HepG2 (cell line): ENCODE data around the gene CCNJL. TPM values are rescaled to one million over a fixed set of nuclear protein-coding genes. Genes with fewer than 3 reads are reported as not detected.

Experiments used
- ATAC-seq: fragments of 200-7000 bp; cut with Tn5 transposase; 3 replicates; pipeline ENCODE4 v1.9.1; 2020; ENCODE audit warnings: mild to moderate bottlenecking, moderate library complexity
- BruUV-seq: library from RNA; stranded (reverse); fragments of 400-500 nt; replicated peaks from 2 replicates; lab custom pipeline; 2021; lab: Mats Ljungman, UMichigan
- CTCF ChIA-PET: fragments of 300-600 bp; formaldehyde crosslinking; extraction: SDS; loops from one replicate; lab custom pipeline; 2021; ENCODE audit warnings: low total read pairs, inconsistent platforms, low intra/inter-chr PET ratio; lab: Yijun Ruan, JAX
- POLR2A ChIA-PET: fragments of 350-600 bp; sonication (Branson Sonifier 250); formaldehyde crosslinking; loops from one replicate; lab custom pipeline; 2020; ENCODE audit warnings: antibody characterized with exemption, inconsistent platforms; lab: Yijun Ruan, JAX
- DNase-seq: peaks from one replicate; pipeline ENCODE4 v3.0.0-alpha.2; 2015; ENCODE audit warnings: low spot score
- FAIRE-seq: peaks from 3 replicates; lab custom pipeline; 2011; peaks lifted over from hg19 to GRCh38; lab: Jason Lieb, UNC
- H2AFZ ChIP-seq: one replicate; pipeline ENCODE4 v1.6.1; 2011; ENCODE audit warnings: low read length, inconsistent platforms
- H3K27ac ChIP-seq: fragments of 300-600 bp; 3 replicates; pipeline ENCODE4 v1.8.0; 2011; ENCODE audit warnings: mixed run types, mild to moderate bottlenecking, mixed read lengths, low read length, inconsistent platforms; ENCODE audit not compliant: insufficient read depth; ENCODE audit errors: extremely low read length
- H3K27me3 ChIP-seq, 2 experiments: fragments of 200-600 bp in 1 of 2; 2 replicates in 1 of 2; 3 replicates in 1 of 2; pipeline versions ENCODE4 v1.6.0 to v1.8.0; 2011; ENCODE audit warnings: low read length in 2 of 2, mild to moderate bottlenecking in 2 of 2, moderate library complexity in 2 of 2, inconsistent platforms in 1 of 2; ENCODE audit not compliant: insufficient read depth in 2 of 2, control insufficient read depth in 1 of 2
- H3K36me3 ChIP-seq, 2 experiments: fragments of 200-600 bp in 1 of 2; replicated peaks in 1 of 2; 2 replicates in 1 of 2; 3 replicates in 1 of 2; pipeline versions ENCODE4 v1.5.1 to v1.8.0; 2011; ENCODE audit warnings: low read length in 2 of 2, inconsistent platforms in 1 of 2; ENCODE audit not compliant: insufficient read depth in 2 of 2, control insufficient read depth in 1 of 2
- H3K4me1 ChIP-seq: 2 replicates; pipeline ENCODE4 v1.5.1; 2012; ENCODE audit warnings: low read length, inconsistent platforms; ENCODE audit not compliant: insufficient read depth
- H3K4me2 ChIP-seq: 2 replicates; pipeline ENCODE4 v1.6.0; 2011; ENCODE audit warnings: low read depth, low read length, inconsistent platforms
- H3K4me3 ChIP-seq, 3 experiments: fragments of 200-600 bp in 1 of 3; sonication (generic), shearing (Covaris generic) in 1 of 3; replicated peaks in 1 of 3; 2 replicates each; pipeline ENCODE4 v1.5.1; 2011 to 2016; ENCODE audit warnings: low read length in 3 of 3, inconsistent platforms in 2 of 3, low read depth in 2 of 3, mild to moderate bottlenecking in 2 of 3, control low read depth in 1 of 3, mixed read lengths in 1 of 3; ENCODE audit not compliant: insufficient read depth in 1 of 3
- H3K79me2 ChIP-seq: one replicate; pipeline ENCODE4 v1.6.1; 2011; ENCODE audit warnings: low read length, inconsistent platforms; ENCODE audit not compliant: insufficient read depth
- H3K9ac ChIP-seq: 2 replicates; pipeline ENCODE4 v1.6.0; 2011; ENCODE audit warnings: mild to moderate bottlenecking, low read depth, low read length, inconsistent platforms; ENCODE audit not compliant: insufficient read depth
- H3K9me3 ChIP-seq: 2 replicates; pipeline ENCODE4 v1.5.1; 2012; ENCODE audit warnings: mild to moderate bottlenecking, low read length
- H4K20me1 ChIP-seq: 2 replicates; pipeline ENCODE4 v1.6.0; 2011; ENCODE audit warnings: inconsistent platforms, mild to moderate bottlenecking, low read length, moderate library complexity; ENCODE audit not compliant: insufficient read depth
- ADNP ChIP-seq: sonication (generic); formaldehyde crosslinking; IDR thresholded peaks from 2 replicates; pipeline ENCODE4 v1.4.0; 2020; ENCODE audit warnings: missing genetic modification reagents
- CERS6 ChIP-seq: sonication (generic); formaldehyde crosslinking; IDR thresholded peaks from 2 replicates; pipeline ENCODE4 v1.5.0; 2020; ENCODE audit warnings: missing genetic modification reagents
- DNMT3B ChIP-seq: conservative IDR thresholded peaks from 2 replicates; pipeline ENCODE4 v1.6.1; 2016; ENCODE audit warnings: missing biosample characterization, control low read depth
- EEA1 ChIP-seq: sonication (generic); formaldehyde crosslinking; IDR thresholded peaks from 2 replicates; pipeline ENCODE4 v1.5.1; 2020; ENCODE audit warnings: mild to moderate bottlenecking, missing genetic modification reagents, borderline replicate concordance
- KDM6A ChIP-seq: IDR thresholded peaks from 2 replicates; pipeline ENCODE4 v1.6.1; 2016; ENCODE audit warnings: low read depth
- NFAT5 ChIP-seq: sonication (generic); formaldehyde crosslinking; IDR thresholded peaks from 2 replicates; pipeline ENCODE4 v1.4.0; 2020; ENCODE audit warnings: missing genetic modification reagents
- PAWR ChIP-seq: sonication (generic); formaldehyde crosslinking; IDR thresholded peaks from 2 replicates; pipeline ENCODE4 v1.4.0; 2020; ENCODE audit warnings: missing genetic modification reagents, mild to moderate bottlenecking, borderline replicate concordance
- PITX1 ChIP-seq: sonication (generic); formaldehyde crosslinking; IDR thresholded peaks from 2 replicates; pipeline ENCODE4 v1.5.1; 2020; ENCODE audit warnings: mild to moderate bottlenecking, missing genetic modification reagents
- TCF7 ChIP-seq: sonication (generic); IDR thresholded peaks from 2 replicates; pipeline ENCODE4 v1.6.1; 2016; ENCODE audit warnings: antibody characterized with exemption, low read depth
- ZBTB44 ChIP-seq: sonication (generic); formaldehyde crosslinking; IDR thresholded peaks from 2 replicates; pipeline ENCODE4 v1.4.0; 2020; ENCODE audit warnings: missing genetic modification reagents
- ZFY ChIP-seq: sonication (generic); formaldehyde crosslinking; IDR thresholded peaks from 2 replicates; pipeline ENCODE4 v1.4.0; 2020; ENCODE audit warnings: missing genetic modification reagents
- ZNF512 ChIP-seq: sonication (generic); formaldehyde crosslinking; IDR thresholded peaks from 2 replicates; pipeline ENCODE4 v1.4.0; 2020; ENCODE audit warnings: mild to moderate bottlenecking, missing genetic modification reagents
- ZNF562 ChIP-seq: sonication (generic); formaldehyde crosslinking; IDR thresholded peaks from 2 replicates; pipeline ENCODE4 v1.8.0; 2022; ENCODE audit warnings: missing genetic modification reagents, borderline replicate concordance
- ZNF792 ChIP-seq: IDR thresholded peaks from 2 replicates; pipeline ENCODE4 v1.6.1; 2016
- whole genome bisulfite sequencing: methylation state at CpG from one replicate; pipeline ENCODE4 v1.1.6; 2017; ENCODE audit warnings: low lambda C conversion rate; 5-methylcytosine and 5-hydroxymethylcytosine counted together
- in situ Hi-C: cut with HindIII; loops from 2 replicates; pipeline ENCODE4 v1.10.0; 2017; ENCODE audit warnings: low pct_unique_long_range_greater_than_20kb; ENCODE audit not compliant: extremely low pct_ligation_motif_present
- intact Hi-C: fragments of 100-400 bp; cut with micrococcal nuclease; formaldehyde crosslinking; loops from one replicate; pipeline ENCODE4 v1.10.0; 2022; ENCODE audit not compliant: unreplicated experiment
- polyA plus RNA-seq, 8 experiments: library from polyadenylated mRNA; depleted of rRNA in 3 of 8; stranded (reverse) in 7 of 8; unstranded in 1 of 8; fragments of >200 nt; fragmentation: Illumina TruSeq in 4 of 8; extraction: Trizol in 4 of 8; gene quantifications; 2 replicates each; pipeline versions ENCODE4 v1.2.1 to v1.2.3, GENCODE V29; 2011 to 2016; ENCODE audit warnings: low read depth in 4 of 8, missing spikeins in 1 of 8, mixed read lengths in 1 of 8; ENCODE audit not compliant: insufficient read depth in 1 of 8
- total RNA-seq, 5 experiments: library from RNA; depleted of rRNA; stranded (reverse); fragments of >200 nt; fragmentation: Illumina TruSeq; extraction: Trizol; gene quantifications; 2 replicates each; pipeline ENCODE4 v1.2.3, GENCODE V29; 2016; ENCODE audit warnings: low read depth in 1 of 5

Gene CCNJL
- total and polyA plus RNA-seq, 2 of the 13 experiments (the other 11 are each of a cell fraction or from before 2014, with no cell fraction given): 1.6 to 4.4 TPM

- Histone ChIP-seq H3K4me1 (no peaks in the 10 kb centered on the region), H4K20me1 (no peaks in the 10 kb centered on the region), H3K9me3 (no peaks in the 10 kb centered on the region), H3K9ac (no peak overlapping the region), H3K27me3 (peaks cover 2 to 18% of the 10 kb centered on the region in 2 experiments; a peak in 3 of 5 replicates), H3K36me3 (no peaks in the 10 kb centered on the region), H3K79me2 (no peaks in the 10 kb centered on the region), H2AFZ (no peak overlapping the region), H3K4me3 (no peak overlapping the region), H3K27ac (no peak overlapping the region), H3K4me2 (no peak overlapping the region)
- TF ChIP-seq ZNF562 (CRISPR knock-in tag) (no peak), PAWR (no peak), PITX1 (no peak), ZNF792 (CRISPR knock-in tag) (no peak), ZBTB44 (CRISPR knock-in tag) (no peak), EEA1 (CRISPR knock-in tag) (no peak), ZNF512 (CRISPR knock-in tag) (no peak), ZFY (CRISPR knock-in tag) (no peak), ADNP (no peak), CERS6 (CRISPR knock-in tag) (no peak), TCF7 (no peak), KDM6A (CRISPR knock-in tag) (no peak), NFAT5 (CRISPR knock-in tag) (no peak), DNMT3B (CRISPR knock-in tag) (no peak)
- FAIRE-seq (no peak), ATAC-seq (no peak), DNase-seq (no peak)
- intact Hi-C loops: loop anchor here (5.0 kb wide), 1 partner anchor 326 kb away; no protein-coding TSS in a partner anchor
- WGBS: 30% methylated on average over 11 of the region's 11 CpGs
- ChIA-PET CTCF (no interaction called here), POLR2A (no interaction called here)
- in situ Hi-C loops: loop anchor here (5.0 kb wide), 1 partner anchor 151 kb away; no protein-coding TSS in a partner anchor
- BruUV-seq: no TSS peak
Measured at GRCh38 chr5:160348080-160348479, 35.7 kb upstream of the CCNJL start.
